ENCODE results near the gene C2CD2. TPM values are rescaled to one million over a fixed set of nuclear protein-coding genes. Genes with fewer than 3 reads are reported as not detected.
A peak's percentile ranks its signal among the peaks of the same experiment; 100 is the strongest.

Gene C2CD2
- total RNA-seq, 4 donors from 2014 or later, result 3.0 to 15.7 (median 7.4) TPM

DNA sequence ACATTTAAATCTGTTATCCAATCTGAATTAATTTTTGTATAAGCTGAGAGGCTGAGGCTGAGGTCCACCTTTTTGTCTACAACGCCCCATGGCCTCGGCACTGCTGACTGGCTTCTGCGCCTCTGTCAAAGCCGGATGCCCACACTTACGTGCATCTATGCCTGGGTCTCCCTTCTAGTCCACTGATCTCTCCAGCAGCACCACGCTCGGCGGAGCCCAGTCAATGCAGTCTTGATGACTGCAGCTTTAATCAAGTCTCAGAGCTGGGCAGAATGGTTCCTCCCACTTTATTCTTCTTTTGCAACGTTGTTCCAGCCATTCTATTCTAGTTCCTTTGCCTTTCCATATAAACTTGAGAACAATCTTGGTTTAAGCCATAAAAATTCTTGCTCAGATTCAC lies 84.0 kb downstream of the C2CD2 start:
- Histone ChIP-seq H3K36me3 (no peaks in the 10 kb centered on the region), H3K4me1 (no peaks in the 10 kb centered on the region), H3K4me3 (no peak overlapping the region), H3K27ac (no peak overlapping the region), H3K27me3 (no peaks in the 10 kb centered on the region), H3K9me3 (no peaks in the 10 kb centered on the region)
- in situ Hi-C loops (cut with MboI; ENCODE audit: low pct_ligation_motif_present in 1 of 4, low pct_unique_long_range_greater_than_20kb in 1 of 4, low sequenced_read_pairs in 3 of 4), result loop anchor here in 1 of 4 donors (25.0 kb wide), 1 partner anchor 243 kb away; no protein-coding TSS in a partner anchor
- no peak for DNase-seq
- WGBS, 2 donors (ENCODE audit: low coverage in 1 of 2), result 90 to 93% methylated on average over 9 of the region's 9 CpGs
- TF ChIP-seq, protein P1, sequence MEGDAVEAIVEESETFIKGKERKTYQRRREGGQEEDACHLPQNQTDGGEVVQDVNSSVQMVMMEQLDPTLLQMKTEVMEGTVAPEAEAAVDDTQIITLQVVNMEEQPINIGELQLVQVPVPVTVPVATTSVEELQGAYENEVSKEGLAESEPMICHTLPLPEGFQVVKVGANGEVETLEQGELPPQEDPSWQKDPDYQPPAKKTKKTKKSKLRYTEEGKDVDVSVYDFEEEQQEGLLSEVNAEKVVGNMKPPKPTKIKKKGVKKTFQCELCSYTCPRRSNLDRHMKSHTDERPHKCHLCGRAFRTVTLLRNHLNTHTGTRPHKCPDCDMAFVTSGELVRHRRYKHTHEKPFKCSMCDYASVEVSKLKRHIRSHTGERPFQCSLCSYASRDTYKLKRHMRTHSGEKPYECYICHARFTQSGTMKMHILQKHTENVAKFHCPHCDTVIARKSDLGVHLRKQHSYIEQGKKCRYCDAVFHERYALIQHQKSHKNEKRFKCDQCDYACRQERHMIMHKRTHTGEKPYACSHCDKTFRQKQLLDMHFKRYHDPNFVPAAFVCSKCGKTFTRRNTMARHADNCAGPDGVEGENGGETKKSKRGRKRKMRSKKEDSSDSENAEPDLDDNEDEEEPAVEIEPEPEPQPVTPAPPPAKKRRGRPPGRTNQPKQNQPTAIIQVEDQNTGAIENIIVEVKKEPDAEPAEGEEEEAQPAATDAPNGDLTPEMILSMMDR (IDR thresholded peaks at IDR 0.05), result no peak
- TF ChIP-seq POLR2AphosphoS5 (IDR thresholded peaks at IDR 0.05) (no peak), POLR2A (IDR thresholded peaks at IDR 0.05) (no peak), EP300 (IDR thresholded peaks at IDR 0.05; ENCODE audit: low read depth) (no peak)
- intact Hi-C loops (cut with DNase I; ENCODE audit: low total_unique reads), result no loop called here

DNA sequence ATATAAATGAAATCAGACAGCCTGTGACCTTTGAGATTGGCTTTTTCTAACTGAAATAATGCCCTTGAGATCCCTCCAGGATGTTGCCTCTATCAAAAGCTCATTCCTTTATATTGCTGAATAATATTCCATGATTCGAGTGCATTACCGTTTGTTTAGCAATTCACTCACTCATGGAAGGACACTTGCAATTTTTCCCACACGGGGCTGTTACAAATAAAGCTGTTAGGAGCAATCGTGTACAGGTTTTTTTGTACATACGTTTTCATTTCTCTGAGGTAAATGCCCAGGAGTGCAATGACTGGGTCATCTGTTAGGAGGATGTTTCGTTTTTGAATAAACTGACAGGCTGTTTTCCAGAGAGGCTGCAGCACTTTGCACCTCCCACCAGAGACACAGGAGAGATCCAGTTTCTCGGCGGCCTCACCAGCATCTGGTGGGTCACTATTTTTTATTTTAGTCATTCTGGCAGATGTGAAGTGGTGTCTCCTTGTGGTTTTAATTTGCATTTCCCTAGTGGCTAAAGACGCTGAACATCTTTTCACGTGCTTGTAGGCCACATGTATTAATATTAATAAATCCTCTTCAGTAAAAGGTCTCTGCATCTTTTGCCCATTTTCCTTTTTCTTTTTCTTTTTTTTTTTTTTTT lies 85.6 kb downstream of the C2CD2 start:
- peak overlapping the region in 1 of 4 donors; percentile 23 for H3K27ac ChIP-seq
- in situ Hi-C loops (cut with MboI; ENCODE audit: low pct_ligation_motif_present in 1 of 4, low pct_unique_long_range_greater_than_20kb in 1 of 4, low sequenced_read_pairs in 3 of 4), result loop anchor here in 1 of 4 donors (25.0 kb wide), 1 partner anchor 244 kb away; no protein-coding TSS in a partner anchor
- H3K27me3 ChIP-seq, result no peaks in the 10 kb centered on the region

DNA sequence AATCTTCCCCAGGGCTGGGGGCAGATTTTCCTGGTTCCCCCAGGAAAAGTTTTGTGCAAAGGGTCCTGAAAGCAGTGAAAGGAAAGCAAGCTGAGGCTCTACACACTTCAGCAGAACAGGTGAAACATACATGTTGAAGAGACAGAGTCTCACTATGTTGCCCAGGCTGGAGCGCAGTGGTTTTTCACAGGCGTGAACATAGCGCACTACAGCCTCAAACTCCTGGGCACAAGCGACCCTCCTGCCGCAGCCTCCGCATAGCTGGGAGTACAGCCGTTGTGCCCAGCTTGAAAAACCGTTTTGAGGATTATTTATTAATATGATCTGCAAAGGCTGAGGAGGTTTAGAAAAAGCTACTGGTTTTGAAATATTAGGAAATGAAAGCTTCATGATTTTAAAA lies 86.5 kb downstream of the C2CD2 start:
- TF ChIP-seq POLR2A (IDR thresholded peaks at IDR 0.05), result no peak
- TF ChIP-seq, protein P1 (IDR thresholded peaks at IDR 0.05), result no peak
- no peak for TF ChIP-seq POLR2AphosphoS5 (IDR thresholded peaks at IDR 0.05)
- no peak for TF ChIP-seq EP300 (IDR thresholded peaks at IDR 0.05; ENCODE audit: low read depth)
- Histone ChIP-seq H3K4me1 (peaks cover 0 to 6% (median 0%) of the 10 kb centered on the region in 4 donors), H3K27ac (peak overlapping the region in 1 of 4 donors; percentile 23), H3K4me3 (no peak overlapping the region), H3K36me3 (no peaks in the 10 kb centered on the region), H3K9me3 (no peaks in the 10 kb centered on the region), H3K27me3 (no peaks in the 10 kb centered on the region)
- intact Hi-C loops (cut with DNase I; ENCODE audit: low total_unique reads) (no loop called here), in situ Hi-C loops (cut with MboI; ENCODE audit: low pct_ligation_motif_present in 1 of 4, low pct_unique_long_range_greater_than_20kb in 1 of 4, low sequenced_read_pairs in 3 of 4) (loop anchor here in 1 of 4 donors (25.0 kb wide), 1 partner anchor 245 kb away; no protein-coding TSS in a partner anchor)
- WGBS, 2 donors (ENCODE audit: low coverage in 1 of 2), result 92% methylated on average over 8 of the region's 8 CpGs; no CpG with 5 or more reads in 1 of the 2 donors
- no peak for DNase-seq

More for the DNA sequence above, 85.6 kb downstream of the C2CD2 start:
- H3K9me3 ChIP-seq, result no peaks in the 10 kb centered on the region
- no peak overlapping the region for H3K4me3 ChIP-seq
- peaks cover 0 to 3% (median 0%) of the 10 kb centered on the region in 4 donors for H3K4me1 ChIP-seq
- H3K36me3 ChIP-seq, result no peaks in the 10 kb centered on the region
- intact Hi-C loops (cut with DNase I; ENCODE audit: low total_unique reads), result no loop called here
- DNase-seq, result peak; percentile 43
- 72 to 79% methylated on average over 10 of the region's 10 CpGs for WGBS, 2 donors (ENCODE audit: low coverage in 1 of 2)
- TF ChIP-seq, protein P1 (IDR thresholded peaks at IDR 0.05), result no peak
- TF ChIP-seq POLR2AphosphoS5 (IDR thresholded peaks at IDR 0.05), result no peak

DNA sequence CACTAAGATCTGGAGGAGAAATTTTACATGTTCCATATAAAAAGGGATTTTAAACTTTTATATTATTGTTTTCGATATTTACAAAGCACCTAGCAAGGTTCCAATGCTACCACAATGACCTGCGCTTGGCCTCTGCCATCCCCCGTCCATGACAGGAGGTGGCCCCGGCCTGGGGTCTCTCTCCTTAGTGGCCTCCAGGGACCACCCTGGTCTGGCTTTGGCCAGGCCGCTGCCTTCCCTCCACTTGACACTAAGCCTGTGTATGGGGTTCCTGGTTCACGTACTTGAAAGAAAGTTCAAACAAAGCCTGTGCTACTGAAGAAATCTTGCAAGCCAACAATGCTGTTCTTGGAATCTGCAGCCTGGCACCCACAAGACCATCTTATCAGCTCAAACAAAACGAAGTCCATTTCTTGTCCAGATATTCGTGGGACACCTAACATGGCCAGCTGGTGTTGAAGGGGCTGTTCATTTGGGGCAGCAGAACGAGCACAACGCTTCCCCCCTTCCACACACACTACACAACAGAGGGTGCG lies 87.5 kb downstream of the C2CD2 start:
- Histone ChIP-seq H3K27me3 (no peaks in the 10 kb centered on the region), H3K9me3 (no peaks in the 10 kb centered on the region), H3K36me3 (no peaks in the 10 kb centered on the region), H3K27ac (no peak overlapping the region), H3K4me1 (peaks cover 0 to 6% (median 0%) of the 10 kb centered on the region in 4 donors), H3K4me3 (no peak overlapping the region)
- in situ Hi-C loops (cut with MboI; ENCODE audit: low pct_ligation_motif_present in 1 of 4, low pct_unique_long_range_greater_than_20kb in 1 of 4, low sequenced_read_pairs in 3 of 4), result loop anchor here in 1 of 4 donors (25.0 kb wide), 1 partner anchor 246 kb away; no protein-coding TSS in a partner anchor
- intact Hi-C loops (cut with DNase I; ENCODE audit: low total_unique reads), result no loop called here
- WGBS, 2 donors (ENCODE audit: low coverage in 1 of 2), result 72 to 100% methylated on average over 3 to 11 of the region's 11 CpGs
- TF ChIP-seq POLR2AphosphoS5 (IDR thresholded peaks at IDR 0.05) (no peak), POLR2A (IDR thresholded peaks at IDR 0.05) (no peak), EP300 (IDR thresholded peaks at IDR 0.05; ENCODE audit: low read depth) (no peak)
- TF ChIP-seq, protein P1 (IDR thresholded peaks at IDR 0.05), result no peak
- no peak for DNase-seq

All from transverse colon (tissue), 4 donors.